GM19455 (cell line): Measurements from ENCODE around the gene MPC1.
"Not testable (repeated sequence)": the region's sequence is repeated elsewhere in the genome, so short reads cannot be mapped to it uniquely, and the experiment has no call there.

ENCODE experiments used
- ATAC-seq: cut with Tn5 transposase; IDR thresholded peaks from one replicate; pipeline ENCODE4 v1.9.1; 2021; ENCODE audit not compliant: unreplicated experiment

The MPC1 gene

DNA sequence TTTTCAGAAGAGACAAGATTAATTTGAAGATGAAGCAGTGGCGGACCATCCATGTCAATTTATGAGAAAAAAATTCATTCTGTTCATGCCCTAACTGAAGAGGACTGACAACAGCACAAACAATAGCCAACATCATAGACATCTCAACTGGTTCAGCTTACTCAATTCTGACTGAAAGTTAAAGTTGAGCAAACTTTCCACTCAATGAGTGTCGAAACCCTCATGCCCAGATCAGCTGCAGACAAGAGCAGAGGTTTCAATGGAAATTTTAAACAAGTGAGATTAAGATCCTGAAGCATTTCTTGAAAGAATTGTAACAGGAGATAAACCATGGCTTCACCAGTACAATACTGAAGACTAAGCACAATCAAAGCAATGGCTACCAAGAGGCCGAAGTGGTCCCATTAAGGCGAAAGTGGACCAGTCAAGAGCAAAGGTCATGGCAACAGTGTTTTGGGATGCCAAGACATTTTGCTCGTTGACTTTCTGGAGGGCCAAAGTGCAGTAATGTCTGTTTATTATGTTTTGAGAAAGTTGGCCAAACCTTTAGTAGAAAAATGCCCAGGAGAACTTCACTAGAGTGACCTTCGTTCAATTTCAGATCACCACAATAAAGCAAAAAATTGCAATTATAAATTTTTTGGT is 34.3 kb downstream of the MPC1 start:
- no peak for ATAC-seq

DNA sequence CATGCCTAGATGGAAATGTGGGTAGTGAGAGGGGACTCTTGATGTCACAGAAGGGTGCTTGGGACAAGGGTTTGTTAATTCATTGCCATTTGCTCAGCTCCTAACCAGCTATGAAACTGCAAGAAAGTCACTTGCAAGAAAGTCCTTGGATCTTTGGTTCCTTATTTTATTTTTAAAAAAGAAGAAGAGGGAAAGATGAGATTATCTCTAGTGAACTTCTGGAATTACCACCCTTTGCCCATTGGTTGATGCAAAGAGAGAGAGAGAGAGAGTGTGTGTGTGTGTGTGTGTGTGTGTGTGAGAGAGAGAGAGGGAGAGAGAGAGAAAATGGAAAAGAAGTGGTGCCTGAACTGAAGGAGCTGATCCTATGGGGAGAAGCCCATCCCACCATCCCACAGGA is 35.8 kb downstream of the MPC1 start:
- no peak for ATAC-seq

DNA sequence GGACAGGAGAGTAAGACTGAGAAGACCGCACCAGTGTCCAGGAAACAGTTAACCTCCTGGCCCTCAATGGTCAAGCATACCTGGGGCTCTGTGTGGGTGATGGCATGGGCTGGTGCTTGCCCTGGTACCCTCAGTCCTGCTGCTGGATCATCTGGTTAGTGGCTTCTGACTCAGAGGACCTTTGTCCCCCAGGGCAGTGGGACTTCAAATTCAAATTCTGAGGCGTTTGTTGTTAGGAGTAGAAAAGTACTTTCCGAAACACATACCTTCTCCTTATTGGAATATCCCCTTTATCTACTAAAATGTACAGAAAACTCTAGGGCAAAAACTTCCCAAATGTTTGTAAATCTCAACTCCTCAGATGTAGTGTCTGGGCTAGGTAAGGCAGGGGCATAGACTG is 36.3 kb downstream of the MPC1 start:
- ATAC-seq: no peak

DNA sequence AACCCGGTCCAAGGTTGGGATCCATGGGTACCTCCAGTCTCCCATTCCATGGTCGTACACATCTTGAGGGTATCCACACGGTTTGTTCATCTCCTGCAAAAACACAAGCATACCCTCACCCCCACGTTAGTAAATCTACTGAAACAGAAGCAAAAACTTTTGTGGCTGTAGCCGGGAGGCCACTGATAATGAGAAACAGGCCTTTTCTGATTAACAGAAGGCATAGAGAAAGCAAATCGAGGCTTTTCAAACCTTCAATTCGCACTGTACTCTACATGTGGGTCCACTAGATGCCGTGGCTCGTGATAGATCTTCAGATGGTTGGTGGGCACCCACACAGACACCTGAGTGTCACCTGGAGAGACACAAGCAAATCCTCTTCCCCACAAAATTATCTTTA is 37.1 kb downstream of the MPC1 start:
- not testable (repeated sequence) for ATAC-seq

DNA sequence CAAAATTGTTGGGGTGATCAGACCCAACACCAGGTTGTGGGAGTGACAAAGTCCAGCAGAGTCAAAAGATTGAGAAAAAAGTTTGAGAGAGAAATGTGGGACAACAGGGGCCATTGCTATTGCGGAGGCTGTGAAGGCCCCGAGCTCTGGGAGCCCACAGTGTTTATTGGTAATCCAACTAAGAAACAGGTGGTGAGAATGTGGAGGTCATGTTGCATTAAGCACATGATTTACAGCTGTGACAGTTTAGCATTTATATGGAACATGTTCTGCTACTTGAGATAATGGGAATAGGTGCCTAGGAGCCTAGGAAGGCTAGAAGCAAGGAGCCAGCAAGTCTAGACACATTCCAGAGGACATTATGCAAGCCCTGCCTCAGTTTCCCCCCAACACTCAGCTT is 37.8 kb downstream of the MPC1 start:
- not testable (repeated sequence) for ATAC-seq

DNA sequence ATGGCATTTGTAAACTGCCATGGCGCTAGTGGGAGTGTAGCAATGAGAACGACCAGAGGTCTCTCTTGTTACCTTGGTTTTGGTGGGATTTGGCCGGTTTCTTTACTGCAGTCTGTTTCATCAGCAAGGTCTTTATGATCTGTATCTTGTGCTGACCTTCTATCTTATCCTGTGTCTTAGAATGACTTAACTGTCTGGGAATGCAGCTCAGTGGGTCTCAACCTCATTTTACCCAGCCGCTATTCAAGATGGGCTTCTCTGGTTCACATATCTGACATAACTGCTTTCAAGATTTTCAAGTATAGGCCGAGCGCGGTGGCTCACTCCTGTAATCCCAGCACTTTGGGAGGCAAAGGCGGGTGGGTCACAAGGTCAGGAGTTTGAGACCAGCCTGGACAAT is 38.5 kb downstream of the MPC1 start:
- ATAC-seq: no peak

DNA sequence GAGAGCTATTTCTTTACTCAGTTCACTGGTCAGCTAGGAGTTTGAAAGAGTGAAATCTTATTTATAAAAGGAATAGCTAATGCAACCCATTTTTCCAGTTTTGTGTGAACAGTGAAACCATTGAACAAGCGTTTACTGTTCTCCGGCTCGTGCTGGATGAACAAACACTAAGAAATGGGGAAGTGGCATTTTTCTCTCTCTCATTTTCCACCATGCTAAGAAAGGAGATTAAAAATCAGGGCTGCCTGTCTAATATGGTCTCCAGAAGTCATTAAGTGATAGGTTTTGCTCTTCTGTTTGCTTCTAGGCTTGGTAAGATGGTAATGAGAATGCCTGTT is 39.6 kb downstream of the MPC1 start:
- ATAC-seq: peak; percentile 21

DNA sequence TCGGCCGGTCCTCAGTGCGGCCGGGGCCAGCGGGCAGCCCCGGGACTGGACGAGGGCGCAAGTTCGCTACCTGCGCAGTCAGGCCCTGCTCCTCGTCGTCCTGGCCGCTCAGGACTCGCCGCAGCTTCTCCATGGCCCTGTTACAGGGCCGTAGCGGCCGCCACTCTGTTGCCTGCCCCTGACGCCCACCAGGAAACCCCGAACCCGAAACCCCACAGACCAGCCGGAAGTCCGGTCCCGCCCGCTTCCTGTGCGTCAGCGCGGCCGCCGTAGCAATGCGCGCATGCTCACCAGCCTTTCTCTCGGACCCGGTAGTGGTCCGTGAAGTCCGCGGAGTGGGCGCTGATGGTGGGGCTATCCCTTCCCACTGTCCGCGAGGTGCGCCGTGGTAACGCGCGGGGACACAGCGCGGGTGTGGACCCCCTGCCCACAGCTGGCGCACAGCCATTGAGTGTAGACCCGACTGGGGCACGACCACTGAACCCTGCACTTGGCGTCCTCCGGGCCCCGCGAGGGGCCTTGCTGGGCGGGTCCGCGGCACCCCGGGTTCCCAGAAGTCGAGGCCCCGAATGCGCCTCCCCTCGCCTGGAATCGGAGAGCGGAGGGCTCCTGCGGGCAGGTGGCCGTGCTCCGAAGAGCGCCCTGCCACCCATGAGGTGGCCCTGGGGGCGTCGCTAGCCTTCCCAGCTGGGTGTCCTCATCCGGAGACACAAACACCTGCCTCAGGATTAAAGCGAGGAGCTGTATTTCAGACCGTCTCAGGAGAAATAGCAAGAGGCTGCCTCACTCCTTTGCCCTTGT is 40.2 kb downstream of the MPC1 start, which contains the start of gene SFT2D1:
Gene SFT2D1 (minus strand): TSS at position 197 of the 801 bp plus-strand sequence. CDS start 64 bp downstream, at position 133.
- ATAC-seq: peak; percentile 92

DNA sequence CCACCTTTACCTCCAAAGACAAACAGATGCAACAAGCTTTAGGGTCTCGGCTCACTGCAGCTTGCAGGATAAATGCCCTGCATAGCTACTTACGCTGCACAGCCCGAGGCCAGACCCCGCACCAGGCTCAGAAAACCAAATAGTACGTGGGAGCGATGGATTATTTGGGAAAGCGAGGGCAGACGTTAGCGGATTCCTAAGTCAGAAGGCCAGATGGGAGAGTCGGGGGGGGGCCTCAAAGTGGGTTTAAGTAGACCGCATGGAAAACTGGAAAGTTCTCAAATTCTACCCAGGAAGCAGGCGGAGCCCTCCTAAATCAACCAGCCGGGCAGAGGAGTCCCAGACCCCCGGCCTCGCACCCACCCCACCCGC is 40.8 kb downstream of the MPC1 start:
- ATAC-seq: no peak

DNA sequence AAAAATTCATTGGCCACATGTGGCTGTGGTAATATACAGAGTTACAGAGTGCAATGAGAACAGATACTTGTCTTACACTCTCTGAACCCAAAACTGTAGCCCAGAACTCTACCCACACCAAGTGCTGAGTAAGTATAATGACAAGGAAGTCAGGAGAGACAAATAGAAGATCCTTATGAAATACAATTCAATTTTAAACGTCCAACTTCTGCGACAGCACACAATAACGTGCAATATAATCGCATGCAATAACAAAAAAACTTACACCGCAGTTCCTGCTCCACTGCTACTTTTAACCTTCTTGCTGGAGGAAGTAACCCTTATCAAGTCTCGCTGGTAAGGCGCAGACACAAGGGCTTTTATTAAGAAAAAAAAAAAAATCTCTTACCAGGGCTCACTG is 41.3 kb downstream of the MPC1 start:
- no peak for ATAC-seq

DNA sequence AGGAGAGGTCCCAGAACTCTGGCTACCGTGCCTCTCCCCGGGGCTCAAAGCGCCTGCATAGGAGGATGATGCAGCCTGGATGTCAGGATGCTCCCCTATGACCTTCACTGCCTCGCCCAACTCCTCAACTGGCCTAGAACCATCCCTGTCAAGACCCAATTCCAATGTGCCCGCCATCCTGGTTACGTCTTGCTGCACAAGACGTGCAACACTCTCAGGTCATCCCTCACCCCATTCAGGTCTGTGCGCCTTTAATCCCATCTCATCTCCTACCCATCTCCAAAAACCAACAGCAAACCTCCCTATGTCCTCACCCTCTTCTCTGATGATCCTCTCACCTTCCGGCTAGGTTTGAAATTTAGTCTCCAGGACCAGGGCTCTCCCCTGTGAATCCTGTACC is 43.9 kb downstream of the MPC1 start:
- ATAC-seq: no peak

DNA sequence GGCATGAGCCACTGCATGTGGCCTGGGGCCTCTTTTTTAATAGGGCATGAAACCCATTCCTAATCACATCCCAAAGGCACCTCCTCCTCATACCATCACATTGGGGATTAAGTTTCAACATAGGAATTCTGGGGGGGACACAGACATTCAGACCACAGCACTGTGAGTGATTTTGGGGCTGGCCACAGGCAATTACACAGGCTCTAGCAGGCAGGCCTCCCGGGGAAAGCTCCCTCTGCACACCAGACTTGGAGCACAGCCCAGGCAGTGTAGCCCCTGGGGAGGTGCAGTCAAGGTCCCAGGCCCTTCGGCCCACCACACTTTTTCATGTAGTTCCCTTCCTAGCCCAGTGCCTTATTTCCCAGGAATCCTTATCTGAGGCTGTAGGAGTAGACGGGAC is 45.9 kb downstream of the MPC1 start:
- ATAC-seq: no peak

DNA sequence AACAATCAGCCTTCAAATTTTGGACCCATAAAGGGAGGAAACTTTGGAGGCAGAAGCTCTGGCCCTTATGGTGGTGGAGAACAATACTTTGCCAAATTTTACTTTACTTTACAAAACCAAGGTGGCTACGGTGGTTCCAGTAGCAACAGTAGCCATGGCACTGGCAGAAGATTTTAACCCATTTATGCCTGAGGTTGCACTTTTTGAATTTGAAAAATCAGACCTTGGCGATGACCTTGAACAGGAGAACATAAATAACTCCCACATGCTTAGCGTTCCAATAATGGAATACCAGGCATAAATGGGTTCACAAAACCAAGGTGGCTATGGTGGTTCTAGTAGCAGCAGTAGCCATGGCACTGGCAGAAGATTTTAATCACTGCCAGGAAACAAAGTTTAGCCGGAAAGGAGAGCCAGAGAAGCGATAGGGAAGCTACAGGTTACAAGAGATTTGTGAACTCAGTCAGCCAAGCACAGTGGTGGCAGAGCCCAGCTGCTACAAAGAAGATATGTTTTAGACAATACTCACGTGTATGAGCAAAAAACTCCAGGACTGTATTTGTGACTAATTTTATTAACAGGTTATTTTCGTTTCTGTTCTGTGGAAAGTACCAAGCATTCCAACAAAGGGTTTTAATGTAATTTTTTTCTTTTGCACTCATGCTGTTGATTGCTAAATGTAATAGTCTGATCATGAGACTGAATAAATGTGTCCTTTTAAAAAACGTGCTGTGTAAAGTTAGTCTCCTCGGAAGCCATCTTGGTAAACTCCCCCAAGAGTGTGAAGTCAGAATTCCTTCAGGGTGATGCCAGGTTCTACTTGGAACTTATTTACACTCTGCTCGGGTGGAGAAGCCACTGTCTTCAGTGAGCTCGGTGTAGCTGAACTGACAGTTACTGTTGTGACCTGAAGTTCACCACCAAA is 47.1 kb downstream of the MPC1 start:
- peak; percentile 46 for ATAC-seq

DNA sequence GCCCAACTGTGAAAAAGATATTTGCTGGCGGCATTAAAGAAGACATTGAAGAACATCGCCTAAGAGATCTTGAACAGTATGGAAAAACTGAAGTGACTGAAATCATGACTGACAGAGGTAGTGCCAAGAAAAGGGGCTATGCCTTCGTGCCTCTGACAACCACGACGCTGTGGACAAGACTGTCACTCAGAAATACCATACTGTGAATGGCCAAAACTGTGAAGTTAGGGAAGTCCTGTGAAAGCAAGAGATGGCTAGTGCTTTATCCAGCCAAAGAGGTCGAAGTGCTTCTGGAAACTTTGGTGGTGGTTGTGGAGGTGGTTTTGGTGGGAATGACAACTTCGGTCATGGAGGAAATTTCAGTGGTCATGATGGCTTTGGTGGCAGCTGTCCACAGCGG is 47.9 kb downstream of the MPC1 start:
- ATAC-seq: no peak

DNA sequence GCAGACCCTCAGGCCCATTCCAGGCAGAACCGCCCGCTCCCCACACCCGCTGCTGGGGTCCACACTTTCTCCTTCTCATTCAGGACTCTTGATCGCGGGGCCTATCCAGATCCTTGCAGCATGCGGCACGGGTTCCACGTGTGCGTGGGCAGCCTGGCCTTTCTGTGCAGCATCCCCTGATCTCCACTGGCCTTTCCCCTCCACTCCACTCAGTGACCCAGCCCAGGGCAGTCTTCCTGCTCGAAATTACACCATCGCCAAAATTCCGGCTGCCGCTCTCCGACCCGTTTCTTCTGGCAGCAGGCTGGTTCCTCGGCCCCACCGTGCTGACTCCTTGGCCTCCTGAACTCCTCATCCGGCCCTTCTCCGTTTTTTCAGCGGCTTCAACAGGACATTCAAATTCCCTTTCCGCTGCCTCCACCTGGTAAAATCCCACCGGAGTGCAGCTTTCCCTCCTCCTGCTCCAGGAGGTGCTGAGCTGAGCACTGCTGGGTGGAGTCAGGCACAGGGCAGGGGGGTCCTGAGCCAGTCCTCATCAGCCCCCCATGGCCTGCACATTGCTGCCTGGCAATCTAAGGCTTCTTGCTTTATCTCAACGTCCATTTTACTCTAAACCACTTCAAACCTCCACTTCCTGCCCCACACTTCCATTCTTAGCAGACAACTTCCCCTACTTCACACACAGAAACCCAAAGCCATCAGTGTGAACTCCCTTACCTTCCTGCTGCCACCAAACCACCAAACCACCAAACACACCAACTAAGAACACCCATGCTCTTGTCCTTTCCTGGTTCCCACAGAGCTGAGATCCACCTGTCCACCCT is 49.4 kb downstream of the MPC1 start:
- peak; percentile 47 for ATAC-seq

DNA sequence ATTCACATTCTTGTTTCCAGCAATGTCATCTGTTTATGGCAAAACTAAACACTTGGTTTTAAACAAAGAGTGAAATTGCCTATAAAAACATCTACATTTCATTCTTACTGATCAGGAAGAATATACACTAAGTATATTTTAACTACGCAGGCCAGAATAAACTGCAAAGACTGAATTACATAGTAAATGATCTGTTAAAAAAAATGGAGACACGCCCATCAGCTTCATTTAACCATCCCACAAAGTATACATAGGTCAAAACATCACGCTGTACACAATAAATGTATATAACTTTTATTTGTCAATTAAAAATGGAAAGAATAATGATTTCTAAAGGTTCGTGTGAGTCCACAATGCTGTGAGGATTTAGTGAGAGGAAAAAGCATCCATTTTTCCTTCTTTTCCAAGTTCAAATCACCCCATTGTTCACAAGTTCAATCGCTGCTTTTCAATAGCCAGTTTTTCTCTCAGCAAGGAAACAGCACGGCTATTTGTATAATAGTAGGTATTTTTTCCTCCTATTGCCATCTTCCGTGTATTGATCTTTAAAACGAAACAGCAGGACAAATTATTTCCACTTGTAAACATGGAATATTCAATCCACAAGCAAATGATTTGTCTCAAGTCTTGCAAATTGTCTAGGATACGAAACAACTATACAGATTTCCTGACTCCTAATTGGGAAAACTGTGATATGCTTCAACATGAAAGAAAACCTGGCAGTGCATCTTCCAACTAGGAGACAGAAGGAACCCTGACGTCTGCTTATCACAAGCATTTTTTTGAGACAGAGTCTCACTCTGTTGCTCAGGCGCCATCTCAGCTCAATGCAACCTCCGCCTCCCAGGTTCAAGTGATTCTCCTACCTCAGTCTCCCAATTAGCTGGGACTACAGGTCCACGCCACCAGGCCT is 51.0 kb downstream of the MPC1 start:
- ATAC-seq: no peak

DNA sequence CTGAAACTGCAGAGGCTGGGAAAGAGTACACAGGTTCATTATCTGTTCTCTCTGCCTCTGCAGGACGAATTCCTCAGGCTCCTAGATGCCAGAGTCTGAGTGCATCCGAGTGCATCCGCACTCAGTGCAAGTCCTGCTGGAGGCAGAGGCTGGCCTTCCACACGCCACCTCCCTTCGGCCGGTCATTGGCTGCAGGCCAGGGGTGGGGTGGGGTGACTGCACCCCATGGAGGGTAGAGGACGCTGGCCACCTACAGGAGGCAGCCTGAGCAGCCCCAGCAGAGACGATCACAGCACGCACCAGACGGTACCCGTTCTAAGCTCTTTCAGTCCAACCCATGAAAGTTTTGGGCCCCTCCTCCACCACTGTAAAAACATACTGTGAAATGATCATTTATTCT is 52.1 kb downstream of the MPC1 start:
- no peak for ATAC-seq

DNA sequence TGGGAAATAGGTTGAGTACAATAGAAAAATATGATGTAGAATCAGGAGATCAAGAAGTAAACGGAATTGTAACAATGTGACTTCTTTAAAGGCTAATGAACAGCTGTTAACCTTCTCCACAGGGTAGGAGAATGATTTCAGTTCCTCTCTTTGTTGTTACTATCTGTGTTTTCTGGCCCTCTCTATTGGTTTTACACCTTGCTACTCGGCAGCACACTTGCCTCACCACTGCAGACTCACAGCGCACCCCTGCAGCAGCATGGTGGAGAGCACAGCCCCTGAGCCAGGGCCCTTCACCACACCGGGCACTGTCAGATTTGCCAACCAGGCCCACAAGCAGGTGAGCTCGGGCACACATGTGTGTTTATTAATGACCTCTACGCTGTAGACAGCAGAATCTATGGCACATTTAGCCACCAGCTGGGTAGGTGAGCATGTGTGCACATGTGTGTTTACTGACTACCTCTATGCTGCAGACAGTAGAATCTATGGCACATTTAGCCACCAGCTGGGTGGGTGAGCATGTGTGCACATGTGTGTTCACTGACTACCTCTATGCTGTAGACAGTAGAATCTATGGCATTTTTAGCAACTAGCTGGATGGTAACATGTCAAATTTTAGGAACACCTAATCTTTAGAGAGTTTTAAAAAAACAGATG is 57.2 kb downstream of the MPC1 start:
- peak; percentile 78 for ATAC-seq

DNA sequence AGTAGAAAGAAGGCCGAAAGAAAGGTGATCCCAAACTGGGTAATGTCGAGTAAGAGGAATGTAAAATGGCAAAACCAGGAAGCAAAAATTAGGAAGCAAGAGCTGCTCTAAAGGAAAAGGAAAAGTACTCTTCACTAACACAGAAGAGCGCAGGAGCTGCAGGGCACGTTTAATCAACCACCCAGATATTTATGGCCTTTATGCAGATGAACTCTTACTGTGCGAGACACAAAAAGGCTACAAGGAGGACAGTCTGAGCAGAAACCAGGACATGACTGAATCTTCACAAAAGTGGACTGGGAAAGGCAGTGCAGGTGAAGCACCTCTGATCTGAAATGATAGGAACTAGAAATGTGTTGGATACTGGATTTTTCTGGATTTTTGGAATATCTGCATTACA is 59.3 kb downstream of the MPC1 start:
- no peak for ATAC-seq
